Activated CD4-positive, CD25-positive, alpha-beta regulatory T cell treated with anti-CD3 and anti-CD28 coated beads, Interleukin-2, amount 50 U/mL, for 16 hours (primary cell): ENCODE measurements around the gene SEC14L3.
"Not testable (repeated sequence)": the region's sequence is repeated elsewhere in the genome, so short reads cannot be mapped to it uniquely, and the experiment has no call there.

Experiments
- DNase-seq: peaks from one replicate; pipeline ENCODE4 v3.0.0-alpha.2; 2020; ENCODE audit warnings: low read depth, low spot score

The SEC14L3 gene

GRCh38 chr22:30486118-30486517 is 14.3 kb upstream of the SEC14L3 start:
- DNase-seq = no peak

- peak; percentile 57 for DNase-seq
Measured at GRCh38 chr22:30485362-30485988, 13.7 kb upstream of the SEC14L3 start.

- no peak for DNase-seq
Measured at GRCh38 chr22:30483169-30483568, 11.4 kb upstream of the SEC14L3 start.

GRCh38 chr22:30481711-30482110 is 9.9 kb upstream of the SEC14L3 start:
- DNase-seq = no peak

GRCh38 chr22:30479981-30480380 is 8.2 kb upstream of the SEC14L3 start:
- no peak for DNase-seq

GRCh38 chr22:30474683-30475424 is 3.0 kb upstream of the SEC14L3 start:
- no peak for DNase-seq

GRCh38 chr22:30474121-30474520 is 2.3 kb upstream of the SEC14L3 start:
- DNase-seq = no peak

- DNase-seq = no peak
Measured at GRCh38 chr22:30472994-30473720, 1.3 kb upstream of the SEC14L3 start.

- no peak for DNase-seq
Measured at GRCh38 chr22:30470655-30471054, 1.2 kb downstream of the SEC14L3 start.

- DNase-seq = no peak
Measured at GRCh38 chr22:30469165-30469564, 2.7 kb downstream of the SEC14L3 start.

GRCh38 chr22:30460555-30460954 is 11.3 kb downstream of the SEC14L3 start:
- DNase-seq = not testable (repeated sequence)

GRCh38 chr22:30460147-30460546 is 11.7 kb downstream of the SEC14L3 start:
- DNase-seq = no peak

- no peak for DNase-seq
Measured at GRCh38 chr22:30459181-30460052, 12.4 kb downstream of the SEC14L3 start.

- no peak for DNase-seq
Measured at GRCh38 chr22:30457981-30458380, 13.8 kb downstream of the SEC14L3 start.

- no peak for DNase-seq
Measured at GRCh38 chr22:30455075-30455840, 16.6 kb downstream of the SEC14L3 start.

- DNase-seq = no peak
Measured at GRCh38 chr22:30453731-30454510, 17.9 kb downstream of the SEC14L3 start.

GRCh38 chr22:30452861-30453260 is 19.0 kb downstream of the SEC14L3 start:
- DNase-seq = no peak

- DNase-seq = not testable (repeated sequence)
Measured at GRCh38 chr22:30451488-30451887, 20.3 kb downstream of the SEC14L3 start.

GRCh38 chr22:30447656-30448055 is 24.2 kb downstream of the SEC14L3 start:
- no peak for DNase-seq
